Neuronal stem cell (in vitro differentiated cells): ENCODE results near the gene DDX47.
"Not testable (repeated sequence)": the region's sequence is repeated elsewhere in the genome, so short reads cannot be mapped to it uniquely, and the experiment has no call there.

Source experiments
- DNase-seq: peaks from one replicate; pipeline ENCODE4 v3.0.0-alpha.2; 2013; ENCODE audit warnings: low spot score
- H2AFZ ChIP-seq: one replicate; pipeline ENCODE4 v1.6.1; 2013; ENCODE audit warnings: mild to moderate bottlenecking, low read length, inconsistent platforms
- H2AK5ac ChIP-seq: 2 replicates; pipeline ENCODE4 v1.6.1; 2013; ENCODE audit warnings: low read depth, mild to moderate bottlenecking, inconsistent platforms, low read length, moderate library complexity, mixed read lengths
- H2BK120ac ChIP-seq: 2 replicates; pipeline ENCODE4 v1.6.1; 2013; ENCODE audit warnings: low read depth, mild to moderate bottlenecking, inconsistent platforms, low read length, moderate library complexity, mixed read lengths
- H2BK12ac ChIP-seq: one replicate; pipeline ENCODE4 v1.6.1; 2013; ENCODE audit warnings: low read length, inconsistent platforms
- H2BK15ac ChIP-seq: 2 replicates; pipeline ENCODE4 v1.6.1; 2013; ENCODE audit warnings: mild to moderate bottlenecking, low read length, inconsistent platforms, mixed read lengths
- H2BK5ac ChIP-seq: one replicate; pipeline ENCODE4 v1.6.1; 2013; ENCODE audit warnings: inconsistent platforms, mild to moderate bottlenecking, low read length, moderate library complexity
- H3K14ac ChIP-seq: one replicate; pipeline ENCODE4 v1.6.1; 2013; ENCODE audit warnings: low read length, inconsistent platforms
- H3K18ac ChIP-seq: 2 replicates; pipeline ENCODE4 v1.6.1; 2013; ENCODE audit warnings: low read length, inconsistent platforms
- H3K23ac ChIP-seq: 2 replicates; pipeline ENCODE4 v1.6.1; 2013; ENCODE audit warnings: low read depth, mild to moderate bottlenecking, mixed read lengths, low read length, inconsistent platforms; ENCODE audit not compliant: poor library complexity
- H3K27ac ChIP-seq: replicated peaks from 3 replicates; pipeline ENCODE4 v1.5.1; 2013; ENCODE audit warnings: low read length, inconsistent platforms
- H3K27me3 ChIP-seq, 3 experiments: 2 replicates each; pipeline ENCODE4 v1.6.1; 2013; ENCODE audit warnings: low read length in 3 of 3, mild to moderate bottlenecking in 2 of 3, inconsistent platforms in 1 of 3, low read depth in 1 of 3, mixed read lengths in 1 of 3, moderate library complexity in 1 of 3; ENCODE audit not compliant: control insufficient read depth in 3 of 3, insufficient read depth in 3 of 3
- H3K36me3 ChIP-seq, 2 donors: replicated peaks in 1 of 2; 2 replicates each; pipeline ENCODE4 v1.6.1; 2013; ENCODE audit warnings: low read length in 2 of 2; ENCODE audit not compliant: control insufficient read depth in 2 of 2, insufficient read depth in 2 of 2
- H3K4ac ChIP-seq: 2 replicates; pipeline ENCODE4 v1.6.1; 2013; ENCODE audit warnings: inconsistent platforms, mild to moderate bottlenecking, low read length, moderate library complexity
- H3K4me1 ChIP-seq, 2 donors: 1 replicate in 1 of 2; 2 replicates in 1 of 2; pipeline ENCODE4 v1.6.1; 2013; ENCODE audit warnings: low read length in 2 of 2, low read depth in 1 of 2; ENCODE audit not compliant: control insufficient read depth in 2 of 2, insufficient read depth in 1 of 2
- H3K4me2 ChIP-seq: one replicate; pipeline ENCODE4 v1.6.1; 2013; ENCODE audit warnings: mild to moderate bottlenecking, low read length, inconsistent platforms; ENCODE audit not compliant: insufficient read depth, poor library complexity, severe bottlenecking
- H3K4me3 ChIP-seq, 2 donors: 2 replicates each; pipeline ENCODE4 v1.5.1; 2013; ENCODE audit warnings: low read length in 2 of 2, mild to moderate bottlenecking in 2 of 2, inconsistent platforms in 1 of 2, moderate library complexity in 1 of 2
- H3K79me1 ChIP-seq: one replicate; pipeline ENCODE4 v1.6.1; 2013; ENCODE audit warnings: low read depth, mild to moderate bottlenecking, inconsistent platforms, low read length, moderate library complexity
- H3K9ac ChIP-seq: one replicate; pipeline ENCODE4 v1.6.1; 2013; ENCODE audit warnings: mild to moderate bottlenecking, low read depth, low read length, inconsistent platforms; ENCODE audit not compliant: poor library complexity
- H3K9me3 ChIP-seq, 2 donors: replicated peaks in 1 of 2; 2 replicates each; pipeline versions ENCODE3 to v1.6.1; 2013; ENCODE audit warnings: low read length in 2 of 2, mild to moderate bottlenecking in 2 of 2, inconsistent platforms in 1 of 2, low read depth in 1 of 2, mixed read lengths in 1 of 2, moderate library complexity in 1 of 2; ENCODE audit not compliant: control insufficient read depth in 2 of 2, insufficient read depth in 1 of 2
- H4K8ac ChIP-seq: one replicate; pipeline ENCODE4 v1.6.1; 2013; ENCODE audit warnings: low read depth, mild to moderate bottlenecking, inconsistent platforms, low read length, moderate library complexity
- H4K91ac ChIP-seq: one replicate; pipeline ENCODE4 v1.6.1; 2013; ENCODE audit warnings: low read length, low read depth, mild to moderate bottlenecking, inconsistent platforms; ENCODE audit not compliant: poor library complexity
- WGBS, 2 donors: extraction: QIAGEN DNeasy Blood & Tissue Kit; methylation state at CpG; one replicate each; pipeline ENCODE4 v1.1.7; 2013; ENCODE audit warnings: missing lambda C conversion rate in 2 of 2, mixed read lengths in 1 of 2; ENCODE audit not compliant: insufficient read length in 2 of 2, insufficient replicate concordance in 1 of 2; ENCODE audit errors: extremely low coverage in 2 of 2; 5-methylcytosine and 5-hydroxymethylcytosine counted together

Gene DDX47

GRCh38 chr12:12800406-12801180 is 12.6 kb upstream of the DDX47 start:
- Histone ChIP-seq H2BK120ac (no peak overlapping the region), H2BK12ac (no peak overlapping the region), H4K91ac (no peak overlapping the region), H3K14ac (no peak overlapping the region), H2BK5ac (no peak overlapping the region), H2BK15ac (no peak overlapping the region), H4K8ac (no peak overlapping the region), H3K36me3 (no peaks in the 10 kb centered on the region), H3K79me1 (no peaks in the 10 kb centered on the region), H3K4me1 (peaks cover 0 to 9% of the 10 kb centered on the region in 2 donors), H3K18ac (no peak overlapping the region), H3K4ac (no peak overlapping the region), H3K4me3 (no peak overlapping the region), H3K27ac (no peak overlapping the region), H3K4me2 (no peak overlapping the region), H2AFZ (no peak overlapping the region), H2AK5ac (no peak overlapping the region), H3K9me3 (peaks cover 0 to 3% of the 10 kb centered on the region in 2 donors), H3K23ac (no peak overlapping the region), H3K27me3 (no peaks in the 10 kb centered on the region), H3K9ac (no peak overlapping the region)
- no CpG with 5 or more reads among the region's 9 CpGs for WGBS, 2 donors
- DNase-seq = no peak

GRCh38 chr12:12801656-12802055 is 11.5 kb upstream of the DDX47 start:
- WGBS, 2 donors = no CpG with 5 or more reads among the region's 4 CpGs
- H2BK12ac ChIP-seq, H3K9ac ChIP-seq, H2BK5ac ChIP-seq, H3K27me3 ChIP-seq, H3K14ac ChIP-seq, H3K36me3 ChIP-seq, H4K91ac ChIP-seq, H3K4me3 ChIP-seq, H4K8ac ChIP-seq, H2AFZ ChIP-seq, H3K4me1 ChIP-seq, H3K23ac ChIP-seq, H2AK5ac ChIP-seq, H3K4ac ChIP-seq, H3K27ac ChIP-seq, H2BK120ac ChIP-seq, H3K79me1 ChIP-seq, H3K4me2 ChIP-seq, H3K9me3 ChIP-seq, H3K18ac ChIP-seq, H2BK15ac ChIP-seq, DNase-seq: not testable (repeated sequence)

GRCh38 chr12:12803186-12803585 is 10.0 kb upstream of the DDX47 start:
- no peak overlapping the region for H3K9ac ChIP-seq
- no peaks in the 10 kb centered on the region for H3K79me1 ChIP-seq
- H2AFZ ChIP-seq = no peak overlapping the region
- H4K8ac ChIP-seq = no peak overlapping the region
- H3K27me3 ChIP-seq = peaks cover 0 to 2% (median 0%) of the 10 kb centered on the region in 3 experiments
- H3K36me3 ChIP-seq = no peaks in the 10 kb centered on the region
- no peak overlapping the region for H2BK5ac ChIP-seq
- H3K18ac ChIP-seq = no peak overlapping the region
- H2BK120ac ChIP-seq = no peak overlapping the region
- no peak overlapping the region for H4K91ac ChIP-seq
- peaks cover 0 to 3% of the 10 kb centered on the region in 2 donors for H3K9me3 ChIP-seq
- no peak for DNase-seq
- no peak overlapping the region for H3K14ac ChIP-seq
- no peak overlapping the region for H2AK5ac ChIP-seq
- no peak overlapping the region for H3K4ac ChIP-seq
- H3K4me2 ChIP-seq = no peak overlapping the region
- no CpG with 5 or more reads among the region's 2 CpGs for WGBS, 2 donors
- H3K4me1 ChIP-seq = peaks cover 0 to 5% of the 10 kb centered on the region in 2 donors
- no peak overlapping the region for H3K23ac ChIP-seq
- H2BK12ac ChIP-seq = no peak overlapping the region
- H2BK15ac ChIP-seq = no peak overlapping the region
- no peak overlapping the region for H3K27ac ChIP-seq
- H3K4me3 ChIP-seq = no peak overlapping the region

GRCh38 chr12:12804011-12804410 is 9.1 kb upstream of the DDX47 start:
- no peak overlapping the region for H4K8ac ChIP-seq
- no peak overlapping the region for H3K4me2 ChIP-seq
- no peak overlapping the region for H2BK12ac ChIP-seq
- DNase-seq = no peak
- H3K79me1 ChIP-seq = no peaks in the 10 kb centered on the region
- H2BK5ac ChIP-seq = no peak overlapping the region
- no peak overlapping the region for H2BK120ac ChIP-seq
- H2AFZ ChIP-seq = no peak overlapping the region
- H4K91ac ChIP-seq = no peak overlapping the region
- WGBS, 2 donors = no CpG with 5 or more reads among the region's 6 CpGs
- no peak overlapping the region for H3K23ac ChIP-seq
- no peak overlapping the region for H2AK5ac ChIP-seq
- H3K18ac ChIP-seq = no peak overlapping the region
- no peak overlapping the region for H3K14ac ChIP-seq
- H2BK15ac ChIP-seq = no peak overlapping the region
- H3K9ac ChIP-seq = no peak overlapping the region
- H3K4me3 ChIP-seq = no peak overlapping the region
- no peaks in the 10 kb centered on the region for H3K36me3 ChIP-seq
- no peaks in the 10 kb centered on the region for H3K9me3 ChIP-seq
- H3K27me3 ChIP-seq = peaks cover 0 to 2% (median 0%) of the 10 kb centered on the region in 3 experiments
- H3K4ac ChIP-seq = no peak overlapping the region
- peaks cover 0 to 10% of the 10 kb centered on the region in 2 donors for H3K4me1 ChIP-seq
- H3K27ac ChIP-seq = no peak overlapping the region
